ENCODE data around the gene DDC. TPM values are rescaled to one million over a fixed set of nuclear protein-coding genes. Genes with fewer than 3 reads are reported as not detected.
"Not testable (repeated sequence)": the region's sequence is repeated elsewhere in the genome, so short reads cannot be mapped to it uniquely, and the experiment has no call there.

The DDC gene
- total RNA-seq, 1 donor from 2014 or later, result not detected

GRCh38 chr7:50587737-50588136 is 22.5 kb upstream of the DDC start:
- H3K27ac ChIP-seq, result no peak overlapping the region
- H3K27me3 ChIP-seq, result no peaks in the 10 kb centered on the region
- intact Hi-C loops (cut with DNase I), result no loop called here
- H3K4me1 ChIP-seq, result no peaks in the 10 kb centered on the region
- H3K9me3 ChIP-seq, result peaks cover 0 to 13% of the 10 kb centered on the region in 2 donors
- H3K4me3 ChIP-seq, result no peak overlapping the region
- H3K36me3 ChIP-seq, result peaks cover 8 to 16% of the 10 kb centered on the region in 2 donors
- DNase-seq (ENCODE audit: low spot score in 2 of 2), result no peak
- no peak for TF ChIP-seq CTCF (IDR thresholded peaks at IDR 0.05)

GRCh38 chr7:50584793-50585408 is 19.7 kb upstream of the DDC start:
- DNase-seq (ENCODE audit: low spot score in 2 of 2), result no peak
- TF ChIP-seq CTCF (IDR thresholded peaks at IDR 0.05), result no peak
- peaks cover 0 to 13% of the 10 kb centered on the region in 2 donors for H3K9me3 ChIP-seq
- no peaks in the 10 kb centered on the region for H3K36me3 ChIP-seq
- no peak overlapping the region for H3K27ac ChIP-seq
- intact Hi-C loops (cut with DNase I), result no loop called here
- no peak overlapping the region for H3K4me3 ChIP-seq
- H3K4me1 ChIP-seq, result no peaks in the 10 kb centered on the region
- no peaks in the 10 kb centered on the region for H3K27me3 ChIP-seq

GRCh38 chr7:50584386-50584785 is 19.2 kb upstream of the DDC start:
- Histone ChIP-seq H3K4me1 (no peaks in the 10 kb centered on the region), H3K27ac (no peak overlapping the region), H3K36me3 (no peaks in the 10 kb centered on the region), H3K27me3 (no peaks in the 10 kb centered on the region), H3K4me3 (no peak overlapping the region), H3K9me3 (peaks cover 0 to 13% of the 10 kb centered on the region in 2 donors)
- TF ChIP-seq CTCF (IDR thresholded peaks at IDR 0.05), result no peak
- DNase-seq (ENCODE audit: low spot score in 2 of 2), result no peak
- intact Hi-C loops (cut with DNase I), result no loop called here

GRCh38 chr7:50583295-50583694 is 18.1 kb upstream of the DDC start:
- DNase-seq (ENCODE audit: low spot score in 2 of 2); H3K36me3 ChIP-seq; H3K27ac ChIP-seq; H3K27me3 ChIP-seq; H3K4me3 ChIP-seq; intact Hi-C loops (cut with DNase I); H3K4me1 ChIP-seq: not testable (repeated sequence)
- peaks cover 0 to 13% of the 10 kb centered on the region in 2 donors for H3K9me3 ChIP-seq

GRCh38 chr7:50582271-50582670 is 17.1 kb upstream of the DDC start:
- peaks cover 0 to 13% of the 10 kb centered on the region in 2 donors for H3K9me3 ChIP-seq
- H3K36me3 ChIP-seq; DNase-seq (ENCODE audit: low spot score in 2 of 2); H3K27ac ChIP-seq; intact Hi-C loops (cut with DNase I); H3K4me3 ChIP-seq; H3K27me3 ChIP-seq; H3K4me1 ChIP-seq: not testable (repeated sequence)

- H3K4me3 ChIP-seq; H3K27me3 ChIP-seq; DNase-seq (ENCODE audit: low spot score in 2 of 2); intact Hi-C loops (cut with DNase I); H3K4me1 ChIP-seq; H3K36me3 ChIP-seq; H3K27ac ChIP-seq: not testable (repeated sequence)
- peaks cover 0 to 13% of the 10 kb centered on the region in 2 donors for H3K9me3 ChIP-seq
Measured at GRCh38 chr7:50580666-50581065, 15.5 kb upstream of the DDC start.

GRCh38 chr7:50580057-50580456 is 14.9 kb upstream of the DDC start:
- Histone ChIP-seq H3K27ac (no peak overlapping the region), H3K4me1 (no peaks in the 10 kb centered on the region), H3K9me3 (peaks cover 0 to 13% of the 10 kb centered on the region in 2 donors), H3K27me3 (no peaks in the 10 kb centered on the region), H3K36me3 (no peaks in the 10 kb centered on the region), H3K4me3 (no peak overlapping the region)
- TF ChIP-seq CTCF (IDR thresholded peaks at IDR 0.05), result no peak
- no peak for DNase-seq (ENCODE audit: low spot score in 2 of 2)
- intact Hi-C loops (cut with DNase I), result no loop called here

GRCh38 chr7:50578105-50578504 is 12.9 kb upstream of the DDC start:
- H3K27ac ChIP-seq, H3K9me3 ChIP-seq: not testable (repeated sequence)

More at GRCh38 chr7:50578105-50578504, 12.9 kb upstream of the DDC start:
- intact Hi-C loops (cut with DNase I); DNase-seq (ENCODE audit: low spot score in 2 of 2); H3K4me1 ChIP-seq; H3K4me3 ChIP-seq; H3K27me3 ChIP-seq; H3K36me3 ChIP-seq: not testable (repeated sequence)
